Epithelial cell of proximal tubule (primary cell): ENCODE results near the gene TMEM266. TPM values are rescaled to one million over a fixed set of nuclear protein-coding genes. Genes with fewer than 3 reads are reported as not detected.

Source experiments
- DNase-seq: peaks from one replicate; pipeline ENCODE4 v3.0.0-alpha.2; 2011; ENCODE audit warnings: low read depth
- H3K4me3 ChIP-seq: 2 replicates; pipeline ENCODE4 v1.5.1; 2011; ENCODE audit warnings: low read depth, mild to moderate bottlenecking, low read length
- total RNA-seq: library from RNA; depleted of rRNA; stranded (reverse); fragments of >200 nt; gene quantifications from 2 replicates; pipeline ENCODE4 v1.2.3, GENCODE V29; 2015
- TF ChIP-seq, protein P1 (sequence below): conservative IDR thresholded peaks from 2 replicates; pipeline ENCODE4 v1.5.1; 2012; ENCODE audit warnings: low read depth, mild to moderate bottlenecking, low read length

Gene TMEM266
- total RNA-seq, 1 donor from 2014 or later: not detected

GRCh38 chr15:76215634-76216033 lies 155.8 kb downstream of the TMEM266 start:
- no peak overlapping the region for H3K4me3 ChIP-seq
- DNase-seq: no peak
- TF ChIP-seq, protein P1, sequence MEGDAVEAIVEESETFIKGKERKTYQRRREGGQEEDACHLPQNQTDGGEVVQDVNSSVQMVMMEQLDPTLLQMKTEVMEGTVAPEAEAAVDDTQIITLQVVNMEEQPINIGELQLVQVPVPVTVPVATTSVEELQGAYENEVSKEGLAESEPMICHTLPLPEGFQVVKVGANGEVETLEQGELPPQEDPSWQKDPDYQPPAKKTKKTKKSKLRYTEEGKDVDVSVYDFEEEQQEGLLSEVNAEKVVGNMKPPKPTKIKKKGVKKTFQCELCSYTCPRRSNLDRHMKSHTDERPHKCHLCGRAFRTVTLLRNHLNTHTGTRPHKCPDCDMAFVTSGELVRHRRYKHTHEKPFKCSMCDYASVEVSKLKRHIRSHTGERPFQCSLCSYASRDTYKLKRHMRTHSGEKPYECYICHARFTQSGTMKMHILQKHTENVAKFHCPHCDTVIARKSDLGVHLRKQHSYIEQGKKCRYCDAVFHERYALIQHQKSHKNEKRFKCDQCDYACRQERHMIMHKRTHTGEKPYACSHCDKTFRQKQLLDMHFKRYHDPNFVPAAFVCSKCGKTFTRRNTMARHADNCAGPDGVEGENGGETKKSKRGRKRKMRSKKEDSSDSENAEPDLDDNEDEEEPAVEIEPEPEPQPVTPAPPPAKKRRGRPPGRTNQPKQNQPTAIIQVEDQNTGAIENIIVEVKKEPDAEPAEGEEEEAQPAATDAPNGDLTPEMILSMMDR: no peak

DNA sequence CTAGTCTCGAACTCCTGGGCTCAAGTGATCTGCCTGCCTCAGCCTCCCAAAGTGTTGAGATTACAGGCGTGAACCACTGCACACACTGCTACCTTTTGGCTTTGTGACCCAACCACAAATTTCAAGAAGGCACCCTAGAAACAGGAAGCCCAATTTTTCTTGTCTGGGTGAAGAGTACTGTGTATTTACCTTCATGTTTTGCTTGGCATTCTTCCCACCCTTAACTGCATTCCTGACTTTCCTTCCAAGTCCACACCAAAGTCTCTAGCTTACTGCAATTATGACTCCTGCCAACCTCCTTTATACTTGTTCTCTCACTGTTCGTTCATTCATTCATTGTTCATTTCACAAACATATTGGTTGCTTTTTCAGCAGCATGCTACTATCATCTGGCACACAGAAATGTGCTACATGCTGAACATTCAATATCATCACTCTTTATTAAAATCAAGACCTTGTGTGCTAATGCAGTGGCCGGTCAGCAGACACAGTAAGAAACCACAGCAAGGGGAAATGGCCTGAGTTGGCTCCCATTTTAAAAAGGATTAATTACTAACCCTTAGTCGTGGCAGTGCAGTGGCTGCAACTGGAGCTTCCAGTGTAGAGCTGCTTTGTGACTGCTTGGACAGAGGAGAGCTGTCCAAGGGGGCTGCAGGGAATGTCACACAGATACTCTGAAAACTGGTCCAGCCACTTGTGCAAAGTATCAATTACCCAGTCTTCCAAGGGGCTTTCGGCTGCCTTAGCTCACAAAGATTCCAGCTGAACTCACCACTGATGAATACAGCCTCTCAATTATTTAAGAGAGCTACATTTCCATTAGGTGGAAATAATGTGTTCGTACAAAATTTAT lies 157.5 kb downstream of the TMEM266 start:
- DNase-seq: no peak
- no peak overlapping the region for H3K4me3 ChIP-seq
- TF ChIP-seq, protein P1: no peak

DNA sequence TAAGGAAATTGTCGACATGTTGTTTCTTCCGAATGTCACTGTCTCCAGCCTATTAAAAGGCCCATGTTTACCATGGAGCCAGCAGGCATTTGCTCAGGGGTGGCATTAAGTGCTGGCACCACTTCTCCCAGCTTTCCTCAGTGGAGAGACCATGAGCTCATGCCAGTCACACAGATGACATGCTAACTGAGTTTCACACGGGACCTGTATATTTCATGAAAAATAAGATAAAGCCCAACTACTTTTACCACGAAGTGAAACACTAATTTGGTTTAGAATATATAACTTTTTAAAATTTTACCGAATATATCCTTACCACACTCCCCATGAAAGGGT lies 158.1 kb downstream of the TMEM266 start:
- DNase-seq: no peak
- no peak overlapping the region for H3K4me3 ChIP-seq
- TF ChIP-seq, protein P1: no peak

DNA sequence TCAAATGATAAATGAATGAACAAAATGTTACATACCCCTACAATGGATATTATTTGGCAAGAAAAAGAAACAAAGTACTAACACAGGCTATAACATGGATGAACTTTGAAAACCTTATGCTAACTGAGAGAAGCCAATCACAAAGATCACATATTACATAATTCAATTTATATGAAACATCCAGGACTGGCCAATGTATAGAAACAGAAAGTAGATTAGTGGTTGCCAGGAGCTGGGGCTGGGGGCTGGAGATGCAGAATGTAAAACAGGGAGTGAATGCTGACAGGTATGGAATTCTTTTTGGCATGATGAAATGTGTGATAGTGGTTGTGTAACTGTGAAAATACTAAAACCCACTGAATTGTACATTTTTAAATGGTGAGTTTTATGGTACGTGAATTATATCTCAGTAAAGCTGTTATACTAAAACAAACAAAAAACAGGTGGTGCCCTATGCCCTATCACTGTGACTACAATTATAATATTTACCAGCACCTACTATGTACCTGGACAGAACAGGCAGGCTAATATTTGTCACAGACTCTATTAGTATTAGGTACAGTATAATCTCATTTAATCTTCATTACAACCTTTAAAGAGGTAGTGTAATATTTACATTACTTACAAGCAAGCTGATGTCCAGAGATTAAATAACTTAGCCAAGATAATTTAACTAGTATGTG lies 161.4 kb downstream of the TMEM266 start:
- H3K4me3 ChIP-seq: no peak overlapping the region
- TF ChIP-seq, protein P1: no peak
- no peak for DNase-seq

- DNase-seq: no peak
- H3K4me3 ChIP-seq: no peak overlapping the region
- TF ChIP-seq, protein P1: no peak
Measured at GRCh38 chr15:76222159-76222558, 162.4 kb downstream of the TMEM266 start.

DNA sequence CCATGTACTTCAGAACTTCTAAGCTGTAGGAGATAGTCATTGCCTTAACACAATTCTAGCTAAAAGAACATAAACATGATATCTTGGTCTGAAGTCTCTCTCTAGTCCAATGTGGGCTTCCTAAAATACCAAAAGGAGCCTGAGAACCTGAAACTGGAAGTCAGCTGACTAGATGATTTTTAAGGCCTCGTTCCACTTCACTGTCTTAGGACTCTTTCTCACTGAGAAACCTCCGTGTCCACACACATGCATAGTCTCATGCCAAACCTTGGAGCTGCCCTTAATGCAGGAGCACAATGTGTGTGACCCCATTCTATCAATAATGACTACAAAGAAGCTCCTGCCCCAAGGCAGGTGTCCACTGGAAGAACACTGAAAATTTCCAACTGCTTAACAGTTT lies 163.7 kb downstream of the TMEM266 start:
- DNase-seq: no peak
- TF ChIP-seq, protein P1: no peak
- H3K4me3 ChIP-seq: no peak overlapping the region

DNA sequence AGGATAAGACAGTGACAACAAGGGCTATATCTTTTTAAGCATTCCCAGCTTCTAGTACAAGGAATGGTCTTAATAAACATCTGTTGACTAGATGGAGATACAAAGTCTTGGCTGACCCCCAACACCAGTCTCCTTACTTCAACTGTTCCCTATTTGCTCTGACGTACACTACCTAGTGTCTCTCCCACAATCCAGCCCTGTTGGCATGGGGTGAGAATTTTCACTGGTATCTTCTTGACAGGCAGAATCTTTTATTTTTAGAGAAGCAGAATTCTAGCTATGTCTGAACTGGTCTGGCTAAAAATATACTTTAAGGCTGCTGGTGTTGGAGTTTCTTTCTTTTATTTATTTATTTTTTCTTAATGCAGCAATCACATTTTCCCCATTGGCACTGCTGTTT lies 169.5 kb downstream of the TMEM266 start:
- no peak overlapping the region for H3K4me3 ChIP-seq
- TF ChIP-seq, protein P1: no peak
- no peak for DNase-seq
